H1 (cell line): Measurements from ENCODE around the gene TNS3. TPM values are rescaled to one million over a fixed set of nuclear protein-coding genes. Genes with fewer than 3 reads are reported as not detected.

Experiments
- CTCF ChIA-PET: fragments of 300-600 bp; sonication (Branson Sonifier 250); formaldehyde crosslinking; loops from one replicate; lab custom pipeline; 2021; ENCODE audit not compliant: partially characterized antibody; lab: Charles Lee
- POLR2A ChIA-PET: fragments of 300-600 bp; sonication (Branson Sonifier 250); formaldehyde crosslinking; loops from one replicate; lab custom pipeline; 2021; ENCODE audit warnings: inconsistent platforms; ENCODE audit not compliant: partially characterized antibody; lab: Charles Lee
- DNase-seq, 2 experiments: peaks; one replicate each; pipeline versions ENCODE4 v3.0.0 to v3.0.0-alpha.2; 2010 to 2022; ENCODE audit warnings: low spot score in 2 of 2, low read depth in 1 of 2, mixed read lengths in 1 of 2
- FAIRE-seq: peaks from 2 replicates; lab custom pipeline; 2011; peaks lifted over from hg19 to GRCh38; lab: Jason Lieb, UNC
- H2AFZ ChIP-seq: 2 replicates; pipeline ENCODE4 v1.8.1; 2012; ENCODE audit warnings: low read length, inconsistent platforms
- H2AK5ac ChIP-seq: 2 replicates; pipeline ENCODE4 v1.6.1; 2013; ENCODE audit warnings: low read depth, low read length
- H2BK120ac ChIP-seq: replicated peaks from 2 replicates; pipeline ENCODE3; 2013; ENCODE audit warnings: low read depth, low read length, inconsistent platforms
- H2BK12ac ChIP-seq: 2 replicates; pipeline ENCODE4 v1.6.1; 2013; ENCODE audit warnings: low read depth, low read length
- H2BK15ac ChIP-seq: 2 replicates; pipeline ENCODE4 v1.6.1; 2013; ENCODE audit warnings: low read length
- H2BK20ac ChIP-seq: 2 replicates; pipeline ENCODE4 v1.6.1; 2013; ENCODE audit warnings: low read length
- H2BK5ac ChIP-seq: 2 replicates; pipeline ENCODE4 v1.6.1; 2013; ENCODE audit warnings: low read depth, low read length
- H3K14ac ChIP-seq: 2 replicates; pipeline ENCODE4 v1.6.1; 2013; ENCODE audit warnings: inconsistent platforms; ENCODE audit not compliant: insufficient read length
- H3K18ac ChIP-seq: 2 replicates; pipeline ENCODE4 v1.6.1; 2013; ENCODE audit warnings: low read length; ENCODE audit errors: extremely low read depth
- H3K23ac ChIP-seq: 2 replicates; pipeline ENCODE4 v1.6.1; 2013; ENCODE audit warnings: inconsistent platforms; ENCODE audit not compliant: insufficient read length
- H3K23me2 ChIP-seq: 2 replicates; pipeline ENCODE4 v1.6.1; 2013; ENCODE audit warnings: low read depth, low read length
- H3K27ac ChIP-seq: 2 replicates; pipeline ENCODE4 v1.6.1; 2011; ENCODE audit warnings: low read depth, low read length, inconsistent platforms
- H3K27me3 ChIP-seq, 4 experiments: replicated peaks in 1 of 4; 1 replicate in 1 of 4; 2 replicates in 3 of 4; pipeline versions ENCODE4 v1.6.1 to v1.8.1; 2011 to 2013; ENCODE audit warnings: low read length in 3 of 4, mild to moderate bottlenecking in 3 of 4, inconsistent platforms in 2 of 4, mixed read lengths in 2 of 4, moderate library complexity in 1 of 4; ENCODE audit not compliant: control insufficient read depth in 3 of 4, insufficient read depth in 3 of 4; ENCODE audit errors: extremely low read depth in 1 of 4
- H3K36me3 ChIP-seq, 4 experiments: 2 replicates each; pipeline versions ENCODE4 v1.6.1 to v1.8.1; 2011 to 2013; ENCODE audit warnings: mild to moderate bottlenecking in 4 of 4, low read length in 3 of 4, moderate library complexity in 2 of 4, control low read depth in 1 of 4, inconsistent platforms in 1 of 4; ENCODE audit not compliant: insufficient read depth in 4 of 4, control insufficient read depth in 2 of 4
- H3K4ac ChIP-seq: replicated peaks from 2 replicates; pipeline ENCODE3; 2013; ENCODE audit warnings: low read length, low read depth, mixed read lengths, inconsistent platforms; ENCODE audit not compliant: insufficient read length
- H3K4me1 ChIP-seq, 4 experiments: replicated peaks in 1 of 4; 1 replicate in 1 of 4; 2 replicates in 3 of 4; pipeline versions ENCODE4 v1.6.1 to v1.8.1; 2011 to 2013; ENCODE audit warnings: low read length in 3 of 4, inconsistent platforms in 2 of 4, mixed read lengths in 1 of 4; ENCODE audit not compliant: insufficient read depth in 4 of 4, control insufficient read depth in 3 of 4
- H3K4me2 ChIP-seq, 2 experiments: 2 replicates each; pipeline versions ENCODE4 v1.6.1 to v1.8.1; 2011 to 2013; ENCODE audit warnings: low read depth in 2 of 2, low read length in 2 of 2, control low read depth in 1 of 2, inconsistent platforms in 1 of 2, mild to moderate bottlenecking in 1 of 2; ENCODE audit not compliant: insufficient read depth in 1 of 2
- H3K4me3 ChIP-seq, 4 experiments: fragments of 200-600, 300-600 bp in 1 of 4; sonication (generic), shearing (Covaris generic), sonication (Bioruptor Twin) in 1 of 4; 2 replicates each; pipeline versions ENCODE4 v1.5.1 to v1.8.1; 2011 to 2016; ENCODE audit warnings: low read length in 4 of 4, low read depth in 3 of 4, control low read depth in 2 of 4, inconsistent platforms in 2 of 4, mild to moderate bottlenecking in 2 of 4, mixed read lengths in 1 of 4, moderate library complexity in 1 of 4; ENCODE audit not compliant: insufficient read depth in 2 of 4; ENCODE audit errors: extremely low read depth in 1 of 4
- H3K56ac ChIP-seq: replicated peaks from 2 replicates; pipeline ENCODE3; 2013; ENCODE audit warnings: low read depth, mild to moderate bottlenecking, mixed read lengths, low read length, inconsistent platforms; ENCODE audit not compliant: insufficient read length
- H3K79me1 ChIP-seq: 2 replicates; pipeline ENCODE4 v1.6.1; 2013; ENCODE audit warnings: low read depth, low read length, control low read depth
- H3K79me2 ChIP-seq, 2 experiments: 2 replicates each; pipeline versions ENCODE4 v1.6.1 to v1.8.1; 2012 to 2013; ENCODE audit warnings: low read length in 2 of 2, mild to moderate bottlenecking in 2 of 2, inconsistent platforms in 1 of 2; ENCODE audit not compliant: insufficient read depth in 2 of 2, control insufficient read depth in 1 of 2
- H3K9ac ChIP-seq, 4 experiments: replicated peaks in 1 of 4; 1 replicate in 1 of 4; 2 replicates in 3 of 4; pipeline versions ENCODE4 v1.6.1 to v1.8.1; 2011 to 2013; ENCODE audit warnings: low read depth in 3 of 4, low read length in 3 of 4, control low read depth in 2 of 4, mild to moderate bottlenecking in 2 of 4, moderate library complexity in 2 of 4, inconsistent platforms in 1 of 4; ENCODE audit errors: extremely low read depth in 1 of 4
- H3K9me3 ChIP-seq, 2 experiments: 2 replicates each; pipeline versions ENCODE4 v1.6.1 to v1.8.1; 2012 to 2013; ENCODE audit warnings: mild to moderate bottlenecking in 2 of 2, moderate library complexity in 2 of 2, control low read depth in 1 of 2, inconsistent platforms in 1 of 2, low read depth in 1 of 2, low read length in 1 of 2, mixed read lengths in 1 of 2; ENCODE audit not compliant: insufficient read depth in 2 of 2
- H4K20me1 ChIP-seq, 2 experiments: replicated peaks in 1 of 2; 2 replicates each; pipeline versions ENCODE3 to v1.8.1; 2011 to 2013; ENCODE audit warnings: inconsistent platforms in 2 of 2, low read length in 2 of 2, mild to moderate bottlenecking in 1 of 2; ENCODE audit not compliant: insufficient read depth in 2 of 2, control insufficient read depth in 1 of 2
- H4K5ac ChIP-seq: 2 replicates; pipeline ENCODE4 v1.6.1; 2013; ENCODE audit warnings: low read length, low read depth, mixed read lengths, inconsistent platforms; ENCODE audit not compliant: insufficient read length
- H4K8ac ChIP-seq: 2 replicates; pipeline ENCODE4 v1.8.0; 2013; ENCODE audit warnings: mild to moderate bottlenecking, moderate library complexity, low read length, inconsistent platforms; ENCODE audit not compliant: insufficient read depth; ENCODE audit errors: extremely low read depth
- H4K91ac ChIP-seq: replicated peaks from 2 replicates; pipeline ENCODE3; 2013; ENCODE audit warnings: low read length, mixed read lengths, inconsistent platforms; ENCODE audit not compliant: insufficient read length
- BCL11A ChIP-seq, 2 experiments: IDR thresholded peaks; one replicate each; pipeline ENCODE4 v1.6.1; 2011; ENCODE audit warnings: low read depth in 2 of 2, low read length in 2 of 2, mild to moderate bottlenecking in 2 of 2
- CTBP2 ChIP-seq: IDR thresholded peaks from 2 replicates; pipeline ENCODE4 v1.7.0; 2011; ENCODE audit warnings: borderline replicate concordance, mild to moderate bottlenecking, moderate library complexity, mixed read lengths, low read length; ENCODE audit not compliant: insufficient read depth, insufficient read length
- GABPA ChIP-seq: IDR thresholded peaks from 2 replicates; pipeline ENCODE4 v1.6.1; 2011; ENCODE audit warnings: mild to moderate bottlenecking, low read length, moderate library complexity, borderline replicate concordance; ENCODE audit not compliant: insufficient read depth
- JUND ChIP-seq: IDR thresholded peaks from 2 replicates; pipeline ENCODE4 v1.6.1; 2011; ENCODE audit warnings: mild to moderate bottlenecking, improper control_type of control experiment, low read length
- KDM4A ChIP-seq: IDR thresholded peaks from one replicate; pipeline ENCODE4 v1.7.1; 2012; ENCODE audit warnings: low read depth, mild to moderate bottlenecking, moderate library complexity, low read length, inconsistent platforms; ENCODE audit not compliant: severe bottlenecking
- NRF1 ChIP-seq: IDR thresholded peaks from 2 replicates; pipeline ENCODE4 v1.6.1; 2011; ENCODE audit warnings: mild to moderate bottlenecking, low read depth, low read length, improper control_type of control experiment
- POLR2A ChIP-seq, 2 experiments: IDR thresholded peaks; 1 replicate in 1 of 2; 2 replicates in 1 of 2; pipeline ENCODE4 v1.6.1; 2011; ENCODE audit warnings: low read depth in 2 of 2, low read length in 2 of 2, mild to moderate bottlenecking in 2 of 2; ENCODE audit errors: control extremely low read depth in 1 of 2
- POU5F1 ChIP-seq: IDR thresholded peaks from 2 replicates; pipeline ENCODE4 v1.6.1; 2011; ENCODE audit warnings: low read depth, mild to moderate bottlenecking, low read length, moderate library complexity
- SP1 ChIP-seq: IDR thresholded peaks from 2 replicates; pipeline ENCODE4 v1.6.1; 2011; ENCODE audit warnings: low read depth, low read length
- SP2 ChIP-seq: IDR thresholded peaks from 2 replicates; pipeline ENCODE4 v1.6.1; 2012; ENCODE audit warnings: mild to moderate bottlenecking, low read length, inconsistent platforms
- WGBS, 2 experiments: shearing (Covaris generic) in 1 of 2; methylation state at CpG; one replicate each; pipeline versions ENCODE4 v1.1.6 to v1.1.7; 2013 to 2015; ENCODE audit warnings: low lambda C conversion rate in 2 of 2, mixed read lengths in 2 of 2, inconsistent platforms in 1 of 2, low coverage in 1 of 2, missing lambda C conversion rate in 1 of 2; ENCODE audit not compliant: insufficient replicate concordance in 2 of 2, insufficient coverage in 1 of 2, insufficient read length in 1 of 2; ENCODE audit errors: extremely low coverage in 1 of 2, missing lambda C conversion rate in 1 of 2; 5-methylcytosine and 5-hydroxymethylcytosine counted together
- polyA plus RNA-seq, 7 experiments: library from polyadenylated mRNA; depleted of rRNA in 3 of 7; stranded (reverse) in 5 of 7; unstranded in 2 of 7; fragments of >200 nt in 5 of 7; fragments of 200-250 nt in 2 of 7; gene quantifications; 1 replicate in 5 of 7; 2 replicates in 1 of 7; 4 replicates in 1 of 7; pipeline versions ENCODE4 v1.2.1 to v1.2.3, GENCODE V29; 2011 to 2013; ENCODE audit warnings: missing spikeins in 2 of 7, mixed read lengths in 2 of 7
- total RNA-seq: library from RNA; stranded (reverse); fragmentation: NEBNext Ultra II Directional; extraction: Animal tissue kit (Norgen Biotek cat#: 25700); gene quantifications from 2 replicates; pipeline ENCODE4 v1.2.1, GENCODE V29; 2021
- TF ChIP-seq, protein P1 (sequence below), 3 experiments: IDR thresholded peaks; 1 replicate in 2 of 3; 2 replicates in 1 of 3; pipeline versions ENCODE4 v1.5.1 to v1.6.1; 2011; ENCODE audit warnings: low read length in 3 of 3, mild to moderate bottlenecking in 3 of 3, inconsistent platforms in 2 of 3, low read depth in 1 of 3, moderate library complexity in 1 of 3; ENCODE audit not compliant: insufficient read depth in 1 of 3; ENCODE audit errors: control extremely low read depth in 1 of 3
- TF ChIP-seq, protein P2 (sequence below): IDR thresholded peaks from 2 replicates; pipeline ENCODE4 v1.6.1; 2012; ENCODE audit warnings: inconsistent platforms

TNS3 gene
- total and polyA plus RNA-seq, 2 of the 8 experiments (the other 6 are each of a cell fraction or from before 2014, with no cell fraction given) = 11.9 to 24.2 TPM

DNA sequence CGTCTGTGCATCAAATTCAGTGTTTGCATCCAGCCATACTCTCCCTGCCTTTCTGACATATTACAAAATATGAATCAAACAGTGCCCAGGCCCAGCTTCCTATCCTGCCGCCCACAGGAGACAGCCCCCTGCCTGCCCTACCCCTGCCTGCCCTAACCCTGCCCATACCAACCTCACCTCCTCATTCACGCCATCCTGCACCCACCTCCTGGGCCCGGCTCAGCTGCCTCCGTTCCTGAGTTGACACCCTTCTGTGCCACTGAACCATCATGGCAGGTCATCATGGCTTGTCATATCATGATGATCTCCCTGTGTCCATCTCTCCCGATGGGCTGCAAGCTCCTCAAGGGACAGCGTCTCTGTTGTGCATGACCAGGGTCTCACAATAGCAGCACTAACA is 72.3 kb downstream of the TNS3 start:
- DNase-seq = no peak
- Histone ChIP-seq H4K5ac (no peak overlapping the region), H3K4me2 (no peak overlapping the region), H3K9ac (no peak overlapping the region), H3K79me1 (0 out of 2 replicates have a peak, but pooled peaks cover 2% of the 10 kb centered on the region), H3K9me3 (no peaks in the 10 kb centered on the region), H3K79me2 (no peaks in the 10 kb centered on the region; a peak in 1 of 4 replicates), H3K14ac (no peak overlapping the region), H3K56ac (no peak overlapping the region), H3K23me2 (no peaks in the 10 kb centered on the region; the same call in 1 of the 2 replicates), H2BK120ac (no peak overlapping the region), H3K4me3 (no peak overlapping the region), H3K18ac (no peak overlapping the region), H2AK5ac (no peak overlapping the region; the same call in 1 of the 2 replicates), H3K36me3 (no peaks in the 10 kb centered on the region; a peak in 1 of 8 replicates), H3K27me3 (no peaks in the 10 kb centered on the region), H2BK20ac (no peak overlapping the region), H3K27ac (no peak overlapping the region), H2BK12ac (no peak overlapping the region), H2BK15ac (no peak overlapping the region), H2AFZ (no peak overlapping the region), H4K20me1 (peaks cover 3 to 6% of the 10 kb centered on the region in 2 experiments), H4K91ac (no peak overlapping the region), H3K4me1 (peaks cover 0 to 3% (median 0%) of the 10 kb centered on the region in 4 experiments; a peak in 4 of 7 replicates), H2BK5ac (no peak overlapping the region), H3K23ac (no peak overlapping the region), H3K4ac (no peak overlapping the region), H4K8ac (no peak overlapping the region)
- CTCF ChIA-PET = interaction anchor here (0.8 to 1.7 kb wide), 3 partner anchors 25 to 242 kb away, joined by 3 to 6 read pairs (median 4); no protein-coding TSS in a partner anchor
- WGBS, 2 experiments = 95% methylated on average over 6 of the region's 7 CpGs; no CpG with 5 or more reads in 1 of the 2 experiments
- FAIRE-seq = no peak
- POLR2A ChIA-PET = no interaction called here
- TF ChIP-seq JUND (no peak), POLR2A (IDR thresholded peaks at IDR 0.05; ENCODE audit: control extremely low read depth in 1 of 2, low read depth in 2 of 2, low read length in 2 of 2) (no peak), GABPA (no peak), CTBP2 (no peak), SP1 (no peak), BCL11A (IDR thresholded peaks at IDR 0.05; ENCODE audit: low read depth in 2 of 2, low read length in 2 of 2) (no peak), SP2 (no peak), NRF1 (no peak), KDM4A (no peak), POU5F1 (no peak)
- TF ChIP-seq, protein P1, sequence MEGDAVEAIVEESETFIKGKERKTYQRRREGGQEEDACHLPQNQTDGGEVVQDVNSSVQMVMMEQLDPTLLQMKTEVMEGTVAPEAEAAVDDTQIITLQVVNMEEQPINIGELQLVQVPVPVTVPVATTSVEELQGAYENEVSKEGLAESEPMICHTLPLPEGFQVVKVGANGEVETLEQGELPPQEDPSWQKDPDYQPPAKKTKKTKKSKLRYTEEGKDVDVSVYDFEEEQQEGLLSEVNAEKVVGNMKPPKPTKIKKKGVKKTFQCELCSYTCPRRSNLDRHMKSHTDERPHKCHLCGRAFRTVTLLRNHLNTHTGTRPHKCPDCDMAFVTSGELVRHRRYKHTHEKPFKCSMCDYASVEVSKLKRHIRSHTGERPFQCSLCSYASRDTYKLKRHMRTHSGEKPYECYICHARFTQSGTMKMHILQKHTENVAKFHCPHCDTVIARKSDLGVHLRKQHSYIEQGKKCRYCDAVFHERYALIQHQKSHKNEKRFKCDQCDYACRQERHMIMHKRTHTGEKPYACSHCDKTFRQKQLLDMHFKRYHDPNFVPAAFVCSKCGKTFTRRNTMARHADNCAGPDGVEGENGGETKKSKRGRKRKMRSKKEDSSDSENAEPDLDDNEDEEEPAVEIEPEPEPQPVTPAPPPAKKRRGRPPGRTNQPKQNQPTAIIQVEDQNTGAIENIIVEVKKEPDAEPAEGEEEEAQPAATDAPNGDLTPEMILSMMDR (IDR thresholded peaks at IDR 0.05; ENCODE audit: control extremely low read depth in 1 of 3, insufficient read depth in 1 of 3, low read depth in 1 of 3, low read length in 3 of 3) = no peak
- TF ChIP-seq, protein P2, sequence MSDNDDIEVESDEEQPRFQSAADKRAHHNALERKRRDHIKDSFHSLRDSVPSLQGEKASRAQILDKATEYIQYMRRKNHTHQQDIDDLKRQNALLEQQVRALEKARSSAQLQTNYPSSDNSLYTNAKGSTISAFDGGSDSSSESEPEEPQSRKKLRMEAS = no peak
